HG02943 (cell line): ENCODE results near the gene ZG16B.
A peak's percentile ranks its signal among the peaks of the same experiment; 100 is the strongest.

Experiments used
- ATAC-seq: cut with Tn5 transposase; IDR thresholded peaks from one replicate; pipeline ENCODE4 v1.9.1; 2021; ENCODE audit warnings: mild to moderate bottlenecking, low read depth, moderate library complexity; ENCODE audit not compliant: unreplicated experiment

Gene ZG16B

GRCh38 chr16:2858245-2859025 lies 28.3 kb downstream of the ZG16B start:
- ATAC-seq = no peak

GRCh38 chr16:2859686-2860265 lies 29.7 kb downstream of the ZG16B start:
- no peak for ATAC-seq

GRCh38 chr16:2860826-2861567 lies 30.9 kb downstream of the ZG16B start:
- no peak for ATAC-seq

- no peak for ATAC-seq
Observed at GRCh38 chr16:2865651-2866050, 35.5 kb downstream of the ZG16B start.

- no peak for ATAC-seq
Observed at GRCh38 chr16:2866431-2866830, 36.3 kb downstream of the ZG16B start.

- peak; percentile 7 for ATAC-seq
Observed at GRCh38 chr16:2867661-2867986, 37.5 kb downstream of the ZG16B start.

- ATAC-seq = peak; percentile 81
Observed at GRCh38 chr16:2867987-2868789, 38.1 kb downstream of the ZG16B start.

- ATAC-seq = no peak
Observed at GRCh38 chr16:2871926-2872325, 41.8 kb downstream of the ZG16B start.

GRCh38 chr16:2874032-2874911 lies 44.2 kb downstream of the ZG16B start:
- ATAC-seq = no peak

- ATAC-seq = no peak
Observed at GRCh38 chr16:2874912-2875362, 44.8 kb downstream of the ZG16B start.

- ATAC-seq = no peak
Observed at GRCh38 chr16:2879854-2880508, 49.9 kb downstream of the ZG16B start.
